Right cardiac atrium (tissue), 5 donors: ENCODE measurements around the gene CHST13. TPM values are rescaled to one million over a fixed set of nuclear protein-coding genes. Genes with fewer than 3 reads are reported as not detected.

Experiments
- ATAC-seq, 2 donors: fragments of 200-7000 bp; cut with Tn5 transposase; one replicate each; pipeline versions ENCODE4 v1.8.0 to v1.9.1; 2020; ENCODE audit warnings: moderate library complexity in 2 of 2, mild to moderate bottlenecking in 1 of 2
- DNase-seq, 3 donors: peaks; one replicate each; pipeline ENCODE4 v3.0.0-alpha.2; 2020
- H3K27ac ChIP-seq: one replicate; pipeline ENCODE4 v1.5.1; 2013; ENCODE audit warnings: mild to moderate bottlenecking, low read length, control low read depth, moderate library complexity
- H3K27me3 ChIP-seq: one replicate; pipeline ENCODE4 v1.6.1; 2013; ENCODE audit not compliant: control insufficient read depth, insufficient read depth
- H3K4me1 ChIP-seq: one replicate; pipeline ENCODE4 v1.6.1; 2013; ENCODE audit warnings: low read length; ENCODE audit not compliant: control insufficient read depth, insufficient read depth
- H3K4me3 ChIP-seq: one replicate; pipeline ENCODE4 v1.5.1; 2013; ENCODE audit warnings: low read length, control low read depth
- H3K9me3 ChIP-seq: one replicate; pipeline ENCODE4 v1.6.1; 2013; ENCODE audit warnings: low read length; ENCODE audit not compliant: control insufficient read depth
- WGBS: extraction: QIAGEN DNeasy Blood & Tissue Kit; methylation state at CpG from one replicate; pipeline ENCODE4 v1.1.7; 2013; 5-methylcytosine and 5-hydroxymethylcytosine counted together
- intact Hi-C, 4 donors: fragments of 100-400 bp; cut with DNase I; formaldehyde crosslinking; loops; one replicate each; pipeline versions ENCODE4 v1.11.0 to v1.14.0; 2022 to 2023
- polyA plus RNA-seq: library from polyadenylated mRNA; stranded (reverse); fragments of 200-250 nt; gene quantifications from one replicate; pipeline ENCODE4 v1.2.3, GENCODE V29; 2013
- total RNA-seq, 4 donors: library from RNA; stranded (reverse); fragmentation: NEBNext Ultra II Directional; extraction: Animal tissue kit (Norgen Biotek cat#: 25700); gene quantifications; one replicate each; pipeline ENCODE4 v1.2.1, GENCODE V29; 2021
- donor health status: healthy with polysubstance abuse.
- donor health status: DM: no; HTN: yes; CAD: no.
- donor health status: DM: no; HTN: no; CAD: no.
- donor health status: DM: no; HTN: yes; CAD: no; lungs with severe emphysema.
- donor health status: DM: yes; HTN: yes; CAD: no.

CHST13 gene
- total and polyA plus RNA-seq, 5 donors = 0.11 to 0.59 (median 0.27) TPM; not detected in 1

DNA sequence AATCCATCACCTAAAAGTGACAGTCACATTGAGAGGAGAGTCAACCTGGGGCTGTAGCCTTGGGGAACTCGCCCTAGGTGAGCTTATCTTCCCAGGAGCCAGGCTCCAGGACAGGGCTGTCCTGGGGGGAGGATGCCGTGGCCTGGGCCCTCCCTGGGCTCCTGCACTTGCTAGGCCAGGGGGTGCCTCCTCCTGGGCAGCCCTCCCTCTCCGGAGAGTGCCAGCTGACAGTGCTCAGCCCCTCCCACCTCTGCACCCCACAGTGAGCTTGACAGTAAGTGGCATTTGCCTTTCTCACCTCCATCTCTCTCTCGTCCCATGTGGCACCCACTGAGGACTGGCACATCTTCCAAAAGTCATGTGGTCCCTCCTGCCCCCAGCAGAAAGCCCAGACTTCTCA lies 25.5 kb upstream of the CHST13 start:
- DNase-seq (no peak), ATAC-seq (no peak)
- H3K4me1 ChIP-seq = no peaks in the 10 kb centered on the region
- 75% methylated on average over 4 of the region's 4 CpGs for WGBS
- H3K27ac ChIP-seq = no peak overlapping the region
- intact Hi-C loops = no loop called here
- H3K9me3 ChIP-seq = no peaks in the 10 kb centered on the region
- H3K4me3 ChIP-seq = no peak overlapping the region
- H3K27me3 ChIP-seq = no peaks in the 10 kb centered on the region

DNA sequence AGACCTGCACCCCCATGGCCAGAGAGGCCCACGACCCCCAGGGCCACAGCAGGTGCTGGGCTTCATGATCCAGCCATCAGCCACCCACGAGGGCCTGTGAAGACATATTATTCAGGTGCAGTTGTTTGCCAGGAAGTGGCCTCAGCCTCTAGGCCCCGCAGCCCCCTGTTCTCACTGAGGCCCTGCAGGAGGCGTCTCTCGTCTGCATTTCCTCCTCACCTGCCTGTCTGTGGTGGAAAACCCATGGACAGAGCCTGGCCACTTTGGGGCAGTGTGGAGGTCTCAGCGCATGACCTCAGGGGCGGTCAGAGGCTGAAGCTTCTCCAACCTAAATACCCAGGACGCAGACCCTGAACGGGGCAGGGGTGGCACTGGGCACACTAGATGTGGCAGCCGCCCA lies 25.0 kb upstream of the CHST13 start:
- DNase-seq (peak in 1 of 3 donors; percentile 23), ATAC-seq (no peak)
- intact Hi-C loops = no loop called here
- 61% methylated on average over 10 of the region's 10 CpGs for WGBS
- no peaks in the 10 kb centered on the region for H3K9me3 ChIP-seq
- H3K27me3 ChIP-seq = no peaks in the 10 kb centered on the region
- H3K27ac ChIP-seq = no peak overlapping the region
- no peak overlapping the region for H3K4me3 ChIP-seq
- H3K4me1 ChIP-seq = no peaks in the 10 kb centered on the region

DNA sequence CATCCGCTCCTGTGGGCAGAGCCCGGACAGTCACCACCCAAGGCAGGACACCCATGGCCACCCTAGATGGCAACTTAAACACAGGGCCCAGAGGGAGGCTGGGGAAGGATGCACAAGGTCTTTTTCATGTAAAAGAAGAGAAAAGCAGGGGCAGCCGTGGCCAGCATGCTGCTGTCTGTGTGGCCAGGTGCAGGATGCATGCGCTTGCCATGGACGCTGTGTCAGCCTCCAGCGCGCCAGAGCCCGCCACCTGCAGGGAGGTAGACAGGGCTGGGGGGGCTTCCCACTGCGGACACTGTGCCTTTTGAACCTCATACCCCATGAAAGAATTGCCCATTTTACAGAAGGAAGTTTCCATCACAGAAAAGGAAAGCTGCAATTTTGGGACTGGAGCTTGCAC lies 24.6 kb upstream of the CHST13 start:
- ATAC-seq = no peak
- Histone ChIP-seq H3K27me3 (no peaks in the 10 kb centered on the region), H3K4me1 (no peaks in the 10 kb centered on the region), H3K27ac (no peak overlapping the region), H3K9me3 (no peaks in the 10 kb centered on the region), H3K4me3 (no peak overlapping the region)
- intact Hi-C loops = no loop called here
- no peak for DNase-seq
- 94% methylated on average over 9 of the region's 9 CpGs for WGBS

DNA sequence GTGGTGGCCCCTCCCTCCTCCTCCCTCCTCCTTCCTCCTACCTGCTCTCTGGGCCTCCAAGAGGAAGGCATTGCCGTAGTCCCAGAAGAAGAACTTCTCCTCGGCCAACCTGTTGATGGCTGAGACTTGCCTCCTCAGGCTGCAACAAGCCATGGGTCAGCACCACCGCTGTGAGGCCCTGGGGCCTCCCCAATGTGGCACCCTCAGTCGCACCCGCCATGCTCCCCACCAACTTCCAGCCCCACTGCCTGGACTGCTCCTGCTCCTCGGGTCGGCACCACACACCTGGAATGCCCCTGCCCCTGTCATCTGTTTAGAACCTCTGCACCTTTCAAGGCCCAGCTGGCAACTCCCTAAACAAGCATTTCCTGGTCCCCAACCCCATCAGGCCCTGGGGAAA lies 23.9 kb upstream of the CHST13 start:
- H3K4me1 ChIP-seq = no peaks in the 10 kb centered on the region
- no peak overlapping the region for H3K4me3 ChIP-seq
- intact Hi-C loops = no loop called here
- no peak for ATAC-seq
- no peak overlapping the region for H3K27ac ChIP-seq
- no peak for DNase-seq
- no peaks in the 10 kb centered on the region for H3K9me3 ChIP-seq
- no peaks in the 10 kb centered on the region for H3K27me3 ChIP-seq
- 91% methylated on average over 7 of the region's 7 CpGs for WGBS

DNA sequence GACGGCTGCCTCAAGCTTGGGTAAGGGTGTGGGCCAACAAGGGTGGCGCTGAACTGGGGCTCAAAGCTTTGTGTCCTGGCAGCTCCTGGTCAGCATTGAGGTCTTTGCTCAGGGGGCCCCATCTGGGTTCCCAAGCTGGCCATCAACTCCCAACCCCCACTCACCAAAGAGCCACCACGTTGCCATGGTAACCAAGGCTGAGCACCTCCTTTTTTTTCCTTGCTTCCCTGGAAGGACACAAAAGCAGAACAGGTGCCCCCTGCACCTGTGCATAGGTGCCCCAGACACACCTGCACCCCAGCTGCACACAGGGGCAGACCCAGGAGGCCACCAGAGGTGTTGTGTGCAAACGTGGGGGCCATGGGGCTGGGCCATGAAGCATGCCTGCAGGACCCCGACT lies 22.9 kb upstream of the CHST13 start:
- 79% methylated on average over 5 of the region's 5 CpGs for WGBS
- peak in 1 of 3 donors; percentile 41 for DNase-seq

DNA sequence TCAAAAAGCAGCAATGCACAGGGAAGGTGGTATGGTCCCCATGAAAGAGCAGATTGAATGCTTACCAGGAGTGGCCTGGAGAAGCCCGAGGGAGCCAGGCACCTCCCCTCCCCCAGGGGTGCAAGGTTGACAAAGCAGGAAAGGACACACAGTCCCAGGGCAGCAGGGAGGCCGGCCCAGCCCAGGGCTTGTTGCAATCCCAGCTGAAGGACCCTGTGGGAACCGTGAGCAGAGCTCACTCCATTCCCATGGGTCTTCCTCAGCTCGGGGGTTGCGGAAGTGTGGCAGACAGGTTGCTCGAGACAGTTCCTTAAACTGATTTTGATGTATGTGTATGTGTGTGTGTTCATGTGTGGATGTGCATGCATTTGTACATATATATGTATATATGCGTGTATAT lies 22.2 kb upstream of the CHST13 start:
- 48% methylated on average over 7 of the region's 7 CpGs for WGBS
- intact Hi-C loops = no loop called here
- H3K4me3 ChIP-seq = no peak overlapping the region
- no peaks in the 10 kb centered on the region for H3K4me1 ChIP-seq
- no peak for ATAC-seq
- no peaks in the 10 kb centered on the region for H3K9me3 ChIP-seq
- peak in 1 of 3 donors; percentile 43 for DNase-seq
- H3K27ac ChIP-seq = no peak overlapping the region
- H3K27me3 ChIP-seq = no peaks in the 10 kb centered on the region

More for the DNA sequence above, 22.9 kb upstream of the CHST13 start:
- Histone ChIP-seq H3K4me1 (no peaks in the 10 kb centered on the region), H3K4me3 (no peak overlapping the region), H3K27me3 (no peaks in the 10 kb centered on the region), H3K9me3 (no peaks in the 10 kb centered on the region), H3K27ac (no peak overlapping the region)
- intact Hi-C loops = no loop called here
- ATAC-seq = no peak

DNA sequence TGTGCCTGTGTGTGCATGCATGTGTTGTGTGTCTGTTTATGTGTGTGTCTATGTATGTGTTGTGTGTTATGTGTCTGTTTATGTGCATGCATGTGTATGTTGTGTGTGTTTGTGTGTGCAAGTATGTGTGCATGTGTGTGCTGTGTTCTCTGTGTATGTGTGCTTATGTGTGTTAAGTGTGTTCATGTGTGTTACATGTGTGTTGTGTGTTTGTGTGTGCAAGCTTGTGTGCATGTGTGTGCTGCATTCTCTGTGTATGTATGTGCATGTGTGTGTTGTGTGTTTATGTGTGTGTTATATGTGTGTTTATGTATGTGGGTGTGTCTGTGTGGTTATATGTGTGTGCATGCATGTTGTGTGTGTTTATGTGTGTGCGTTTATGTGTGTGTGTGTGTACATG lies 21.3 kb upstream of the CHST13 start:
- intact Hi-C loops = no loop called here
- no peak for DNase-seq
- no peaks in the 10 kb centered on the region for H3K27me3 ChIP-seq
- no peak overlapping the region for H3K27ac ChIP-seq
- 91% methylated on average over 1 of the region's 1 CpG for WGBS
- H3K4me1 ChIP-seq = no peaks in the 10 kb centered on the region
- no peak for ATAC-seq
- H3K4me3 ChIP-seq = no peak overlapping the region
- no peaks in the 10 kb centered on the region for H3K9me3 ChIP-seq

DNA sequence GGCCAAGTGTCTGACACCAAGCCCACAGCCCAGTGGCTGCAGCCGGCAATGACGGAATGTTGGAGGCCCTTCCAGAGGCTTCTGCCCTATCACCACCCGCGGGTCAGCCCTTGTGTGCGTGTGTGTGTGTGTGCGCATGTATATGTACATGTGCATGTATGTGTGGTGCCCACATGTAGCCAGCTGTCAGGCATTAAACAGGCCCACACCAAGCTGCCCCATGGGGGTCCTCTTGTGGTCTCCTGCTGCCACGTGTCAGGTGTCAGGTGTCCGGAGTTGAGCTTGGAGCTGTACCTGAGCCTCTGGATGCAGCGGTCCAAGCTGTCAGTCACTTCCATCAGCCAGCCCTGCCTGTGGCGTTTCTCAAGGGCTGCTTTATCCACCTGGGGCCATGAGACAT lies 20.3 kb upstream of the CHST13 start:
- Histone ChIP-seq H3K27me3 (no peaks in the 10 kb centered on the region), H3K4me1 (no peaks in the 10 kb centered on the region), H3K27ac (no peak overlapping the region), H3K9me3 (no peaks in the 10 kb centered on the region), H3K4me3 (no peak overlapping the region)
- intact Hi-C loops = no loop called here
- DNase-seq (peak in 1 of 3 donors; percentile 14), ATAC-seq (no peak)
- 89% methylated on average over 10 of the region's 10 CpGs for WGBS

DNA sequence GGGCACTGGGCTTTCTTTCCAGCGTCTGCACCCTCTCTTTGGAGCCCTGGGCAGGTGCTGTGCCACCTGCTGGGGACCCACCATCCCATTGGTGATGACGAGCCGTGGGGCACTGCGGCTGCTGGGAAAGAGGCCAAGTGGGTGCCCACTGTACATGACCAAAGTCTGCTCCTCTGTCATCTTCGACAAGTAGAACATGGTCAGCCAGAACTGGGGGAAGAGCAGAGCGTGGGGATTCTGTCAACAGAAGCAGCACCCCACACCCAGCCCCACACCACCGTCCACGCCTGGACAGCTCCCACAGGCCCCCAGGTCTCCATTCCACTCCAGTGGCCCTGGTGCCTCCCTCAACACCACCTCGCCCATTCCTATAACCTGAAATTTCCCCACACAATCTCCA lies 16.1 kb upstream of the CHST13 start:
- intact Hi-C loops = no loop called here
- Histone ChIP-seq H3K4me3 (no peak overlapping the region), H3K27me3 (no peaks in the 10 kb centered on the region), H3K4me1 (no peaks in the 10 kb centered on the region), H3K27ac (no peak overlapping the region), H3K9me3 (no peaks in the 10 kb centered on the region)
- DNase-seq = no peak
- 88% methylated on average over 9 of the region's 9 CpGs for WGBS
- no peak for ATAC-seq

DNA sequence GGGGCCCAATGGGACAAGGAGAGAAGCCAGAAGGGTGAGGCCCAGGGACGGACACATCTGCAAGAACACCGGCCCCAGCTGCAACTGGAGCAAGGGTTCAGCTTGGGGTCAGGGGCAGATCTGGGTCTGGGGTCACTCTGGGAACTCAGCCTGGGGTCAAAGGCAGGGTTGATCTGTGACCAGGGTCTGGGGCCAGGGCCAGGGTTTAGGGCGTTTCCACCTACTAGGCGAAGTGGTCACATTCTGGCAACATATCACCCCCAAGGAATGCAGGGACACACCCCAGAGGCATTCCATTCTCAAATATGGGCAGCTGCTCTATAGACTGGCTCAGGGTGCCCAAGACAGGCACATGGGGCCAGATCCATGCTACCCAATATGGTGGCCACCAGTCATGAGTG lies 15.4 kb upstream of the CHST13 start:
- WGBS = 86% methylated on average over 4 of the region's 4 CpGs
- Histone ChIP-seq H3K4me3 (no peak overlapping the region), H3K27me3 (no peaks in the 10 kb centered on the region)

DNA sequence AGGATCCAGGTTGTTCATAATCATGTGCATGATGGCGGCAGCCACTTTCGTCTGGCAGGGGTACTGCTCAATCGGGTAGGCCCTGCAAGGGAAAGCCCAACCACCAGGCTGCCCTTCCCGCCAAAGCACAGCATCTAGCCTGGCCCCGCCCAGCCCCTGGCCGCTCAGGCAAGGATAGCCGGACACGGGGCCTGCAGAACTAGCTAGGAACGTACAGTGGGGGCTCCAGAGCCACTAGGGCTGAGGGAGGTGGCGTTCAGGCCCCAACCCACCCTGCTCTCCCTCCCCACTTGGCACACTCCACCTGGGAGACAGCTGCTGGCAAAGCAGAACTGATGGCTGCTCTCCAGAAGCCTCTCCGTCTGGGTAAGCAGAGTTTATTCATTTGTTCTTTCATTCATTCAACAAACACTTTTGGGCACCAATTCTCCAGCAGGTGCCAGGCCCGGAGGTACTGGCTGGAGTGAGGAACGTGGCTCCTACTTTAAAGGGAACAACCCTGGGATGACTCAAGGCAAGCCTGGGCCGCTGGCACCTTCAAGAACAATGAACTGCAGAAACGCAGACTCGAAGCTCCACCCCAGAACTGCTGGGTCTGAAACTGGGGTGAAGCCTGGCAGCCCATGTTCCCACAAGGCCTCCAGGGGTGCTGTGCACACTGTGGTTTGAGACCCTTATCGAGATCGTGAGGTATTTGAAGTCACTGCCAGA lies 14.2 kb upstream of the CHST13 start:
- Histone ChIP-seq H3K27me3 (no peaks in the 10 kb centered on the region), H3K4me3 (no peak overlapping the region), H3K9me3 (no peaks in the 10 kb centered on the region), H3K4me1 (no peaks in the 10 kb centered on the region), H3K27ac (no peak overlapping the region)
- intact Hi-C loops = no loop called here
- WGBS = 65% methylated on average over 18 of the region's 18 CpGs
- peak in 2 of 3 donors; percentile 24 to 33 for DNase-seq
- ATAC-seq = no peak

More for the DNA sequence above, 15.4 kb upstream of the CHST13 start:
- intact Hi-C loops = no loop called here
- H3K4me1 ChIP-seq = no peaks in the 10 kb centered on the region
- H3K27ac ChIP-seq = no peak overlapping the region
- H3K9me3 ChIP-seq = no peaks in the 10 kb centered on the region
- no peak for ATAC-seq
- no peak for DNase-seq
